ENCODE data around the gene ROR1.

The ROR1 gene

GRCh38 chr1:64147045-64147724 is 373.4 kb downstream of the ROR1 start:
- DNase-seq (ENCODE audit: low read depth in 2 of 2) = no peak
- TF ChIP-seq CTCF (IDR thresholded peaks at IDR 0.05; ENCODE audit: low read depth, low read length) = no peak
- no peak overlapping the region for H3K4me3 ChIP-seq (replicated peaks in 1 of 2; ENCODE audit: low read depth in 2 of 2, low read length in 2 of 2)

DNA sequence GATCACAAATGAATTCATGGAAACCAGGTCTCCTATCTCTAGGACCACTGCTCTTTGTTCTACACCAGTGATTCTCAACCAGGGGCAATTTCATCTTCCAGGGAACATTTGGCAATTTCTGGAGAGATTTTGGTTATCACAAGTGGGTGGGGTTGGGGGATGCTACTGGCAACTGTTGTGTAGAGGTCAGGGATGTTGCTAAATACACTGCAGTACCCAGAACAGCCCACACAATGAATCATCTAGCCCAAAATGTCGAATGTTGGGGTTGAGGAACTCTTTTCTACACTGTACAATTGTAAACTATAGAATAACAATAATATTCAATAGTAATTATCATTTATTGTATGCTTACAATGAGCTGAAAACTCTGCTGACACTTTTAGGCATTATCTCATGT is 373.9 kb downstream of the ROR1 start:
- no peak overlapping the region for H3K4me3 ChIP-seq (replicated peaks in 1 of 2; ENCODE audit: low read depth in 2 of 2, low read length in 2 of 2)
- peak in 1 of 2 donors; percentile 36 for DNase-seq (ENCODE audit: low read depth in 2 of 2)
- no peak for TF ChIP-seq CTCF (IDR thresholded peaks at IDR 0.05; ENCODE audit: low read depth, low read length)

DNA sequence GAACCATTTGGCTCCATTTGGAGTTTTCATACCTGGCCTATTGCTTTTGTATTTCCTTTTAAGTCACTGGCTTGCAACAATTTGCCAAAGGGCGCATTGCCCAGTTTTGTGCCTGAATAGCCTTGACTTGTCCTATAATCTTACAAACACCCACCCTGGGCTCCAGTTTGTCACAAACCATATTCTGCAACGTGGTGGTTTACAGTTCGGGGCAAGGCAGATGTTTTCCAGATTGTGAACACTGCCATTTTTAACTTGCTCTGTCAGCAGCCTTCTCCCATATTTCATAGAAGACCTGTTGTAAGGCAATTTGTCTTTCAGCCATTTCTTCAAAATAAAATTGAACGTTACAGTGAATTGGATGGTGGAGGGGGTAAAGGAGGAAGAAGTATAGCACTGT is 376.4 kb downstream of the ROR1 start:
- no peak for TF ChIP-seq CTCF (IDR thresholded peaks at IDR 0.05; ENCODE audit: low read depth, low read length)
- H3K4me3 ChIP-seq (replicated peaks in 1 of 2; ENCODE audit: low read depth in 2 of 2, low read length in 2 of 2) = no peak overlapping the region
- DNase-seq (ENCODE audit: low read depth in 2 of 2) = peak in 1 of 2 donors; percentile 28

GRCh38 chr1:64150729-64151230 is 377.0 kb downstream of the ROR1 start:
- no peak for TF ChIP-seq CTCF (IDR thresholded peaks at IDR 0.05; ENCODE audit: low read depth, low read length)
- DNase-seq (ENCODE audit: low read depth in 2 of 2) = no peak
- H3K4me3 ChIP-seq (replicated peaks in 1 of 2; ENCODE audit: low read depth in 2 of 2, low read length in 2 of 2) = no peak overlapping the region

DNA sequence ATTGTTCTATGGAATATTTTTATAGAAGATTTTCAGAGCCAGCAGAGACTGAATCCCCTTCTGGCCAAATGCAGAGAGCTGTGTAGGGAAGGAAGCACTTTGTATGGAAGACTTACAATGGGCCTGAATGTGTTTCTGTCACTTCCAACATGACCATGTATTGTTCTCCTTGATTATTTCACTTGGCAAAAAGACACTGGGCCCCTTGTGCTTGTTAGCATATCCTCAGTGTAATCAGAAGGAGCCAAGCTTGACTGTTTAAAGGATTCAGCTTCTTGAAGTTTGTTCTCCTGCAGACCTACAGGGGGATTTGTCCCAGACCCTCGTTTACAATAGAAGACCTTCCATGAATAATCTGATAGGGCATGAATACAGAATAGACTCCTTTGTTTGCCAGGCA is 381.5 kb downstream of the ROR1 start:
- no peak for TF ChIP-seq CTCF (IDR thresholded peaks at IDR 0.05; ENCODE audit: low read depth, low read length)
- no peak for DNase-seq (ENCODE audit: low read depth in 2 of 2)
- H3K4me3 ChIP-seq (replicated peaks in 1 of 2; ENCODE audit: low read depth in 2 of 2, low read length in 2 of 2) = no peak overlapping the region

- DNase-seq (ENCODE audit: low read depth in 2 of 2) = peak; percentile 68 to 82
- TF ChIP-seq CTCF (IDR thresholded peaks at IDR 0.05; ENCODE audit: low read depth, low read length) = no peak
- no peak overlapping the region for H3K4me3 ChIP-seq (replicated peaks in 1 of 2; ENCODE audit: low read depth in 2 of 2, low read length in 2 of 2)
Observed at GRCh38 chr1:64161357-64161941, 387.6 kb downstream of the ROR1 start.
